Measurements from ENCODE around the gene ITM2B. TPM values are rescaled to one million over a fixed set of nuclear protein-coding genes. Genes with fewer than 3 reads are reported as not detected.

The ITM2B gene
- total and polyA plus RNA-seq, 5 donors from 2014 or later, result 324 to 1,148 (median 1,042) TPM

GRCh38 chr13:48297131-48297786 is 64.3 kb downstream of the ITM2B start:
- Histone ChIP-seq H3K4me1 (ENCODE audit: control insufficient read depth, insufficient read depth, low read length, poor library complexity, severe bottlenecking) (no peaks in the 10 kb centered on the region), H3K4me3 (ENCODE audit: low read depth, low read length) (no peak overlapping the region), H3K9me3 (ENCODE audit: control insufficient read depth in 2 of 2, low read length in 2 of 2) (no peaks in the 10 kb centered on the region), H3K27ac (ENCODE audit: insufficient read depth, low read length, poor library complexity, severe bottlenecking) (no peak overlapping the region), H3K36me3 (ENCODE audit: control insufficient read depth, insufficient read depth, low read length) (no peaks in the 10 kb centered on the region), H3K27me3 (ENCODE audit: control insufficient read depth, insufficient read depth, low read length) (no peaks in the 10 kb centered on the region)
- Mint-ChIP-seq H3K36me3 (no peaks in the 10 kb centered on the region), H3K27me3 (peaks cover 4% of the 10 kb centered on the region), H3K4me1 (peaks cover 0 to 7% (median 5%) of the 10 kb centered on the region in 4 donors), H3K27ac (no peak overlapping the region), H3K9me3 (no peaks in the 10 kb centered on the region), H3K4me3 (no peak overlapping the region)
- ATAC-seq (ENCODE audit: low read depth in 2 of 2), result no peak
- no peak for DNase-seq

GRCh38 chr13:48299591-48299990 is 66.6 kb downstream of the ITM2B start:
- Histone ChIP-seq H3K36me3 (ENCODE audit: control insufficient read depth, insufficient read depth, low read length) (no peaks in the 10 kb centered on the region), H3K27ac (ENCODE audit: insufficient read depth, low read length, poor library complexity, severe bottlenecking) (no peak overlapping the region), H3K27me3 (ENCODE audit: control insufficient read depth, insufficient read depth, low read length) (no peaks in the 10 kb centered on the region), H3K4me3 (ENCODE audit: low read depth, low read length) (no peak overlapping the region), H3K9me3 (ENCODE audit: control insufficient read depth in 2 of 2, low read length in 2 of 2) (no peaks in the 10 kb centered on the region), H3K4me1 (ENCODE audit: control insufficient read depth, insufficient read depth, low read length, poor library complexity, severe bottlenecking) (peaks cover 7% of the 10 kb centered on the region)
- H3K4me3 Mint-ChIP-seq, result peak overlapping the region in 1 of 4 donors; percentile 76
- ATAC-seq (ENCODE audit: low read depth in 2 of 2), result no peak
- peaks cover 8 to 16% (median 14%) of the 10 kb centered on the region in 4 donors for H3K4me1 Mint-ChIP-seq
- H3K9me3 Mint-ChIP-seq, result peaks cover 0 to 2% (median 0%) of the 10 kb centered on the region in 7 donors
- DNase-seq, result no peak
- H3K36me3 Mint-ChIP-seq, result no peaks in the 10 kb centered on the region
- no peak overlapping the region for H3K27ac Mint-ChIP-seq
- no peaks in the 10 kb centered on the region for H3K27me3 Mint-ChIP-seq

- H3K4me3 ChIP-seq (ENCODE audit: low read depth, low read length), result peak overlapping the region; percentile 91
- peaks cover 3% of the 10 kb centered on the region for H3K36me3 ChIP-seq (ENCODE audit: control insufficient read depth, insufficient read depth, low read length)
- Mint-ChIP-seq H3K4me3 (peak overlapping the region; percentile 93 to 99 (median 97)), H3K4me1 (peaks cover 24 to 42% (median 29%) of the 10 kb centered on the region in 4 donors), H3K27ac (peak overlapping the region; percentile 81 to 98 (median 96)), H3K9me3 (peaks cover 0 to 2% (median 0%) of the 10 kb centered on the region in 7 donors), H3K36me3 (peaks cover 4% of the 10 kb centered on the region), H3K27me3 (no peaks in the 10 kb centered on the region)
- H3K27ac ChIP-seq (ENCODE audit: insufficient read depth, low read length, poor library complexity, severe bottlenecking), result peak overlapping the region; percentile 97
- ATAC-seq (ENCODE audit: low read depth in 2 of 2) (peak in 1 of 2 donors; percentile 4), DNase-seq (peak in 1 of 3 donors; percentile 69)
- H3K4me1 ChIP-seq (ENCODE audit: control insufficient read depth, insufficient read depth, low read length, poor library complexity, severe bottlenecking), result peaks cover 25% of the 10 kb centered on the region
- no peaks in the 10 kb centered on the region for H3K27me3 ChIP-seq (ENCODE audit: control insufficient read depth, insufficient read depth, low read length)
- no peaks in the 10 kb centered on the region for H3K9me3 ChIP-seq (ENCODE audit: control insufficient read depth in 2 of 2, low read length in 2 of 2)
These were observed 69.9 kb downstream of the ITM2B start for GRCh38 chr13:48302871-48303358.

- Histone ChIP-seq H3K4me3 (ENCODE audit: low read depth, low read length) (peak within 1 kb of the TSS; percentile 99), H3K27me3 (ENCODE audit: control insufficient read depth, insufficient read depth, low read length) (no peaks in the 10 kb centered on the region), H3K36me3 (ENCODE audit: control insufficient read depth, insufficient read depth, low read length) (peaks cover 3% of the 10 kb centered on the region), H3K27ac (ENCODE audit: insufficient read depth, low read length, poor library complexity, severe bottlenecking) (peak within 1 kb of the TSS; percentile 97), H3K9me3 (ENCODE audit: control insufficient read depth in 2 of 2, low read length in 2 of 2) (no peaks in the 10 kb centered on the region), H3K4me1 (ENCODE audit: control insufficient read depth, insufficient read depth, low read length, poor library complexity, severe bottlenecking) (peaks cover 25% of the 10 kb centered on the region)
- peak; percentile 74 to 77 for ATAC-seq (ENCODE audit: low read depth in 2 of 2)
- H3K4me3 Mint-ChIP-seq, result peak within 1 kb of the TSS; percentile 96 to 99 (median 98)
- peak within 1 kb of the TSS; percentile 92 to 99 (median 96) for H3K27ac Mint-ChIP-seq
- H3K9me3 Mint-ChIP-seq, result peaks cover 0 to 2% (median 0%) of the 10 kb centered on the region in 7 donors
- peaks cover 24 to 46% (median 29%) of the 10 kb centered on the region in 4 donors for H3K4me1 Mint-ChIP-seq
- peak; percentile 89 to 95 (median 91) for DNase-seq
- H3K36me3 Mint-ChIP-seq, result peaks cover 4% of the 10 kb centered on the region
- H3K27me3 Mint-ChIP-seq, result no peaks in the 10 kb centered on the region
These were observed 70.5 kb downstream of the ITM2B start, which contains the start of gene RB1 for GRCh38 chr13:48303359-48304142. Gene RB1 (plus strand): TSS chr13:48303751. CDS start chr13:48303913, 162 bp downstream.

- peaks cover 0 to 2% (median 0%) of the 10 kb centered on the region in 7 donors for H3K9me3 Mint-ChIP-seq
- peak overlapping the region; percentile 97 for H3K27ac ChIP-seq (ENCODE audit: insufficient read depth, low read length, poor library complexity, severe bottlenecking)
- H3K27me3 ChIP-seq (ENCODE audit: control insufficient read depth, insufficient read depth, low read length), result no peaks in the 10 kb centered on the region
- H3K4me3 ChIP-seq (ENCODE audit: low read depth, low read length), result peak overlapping the region; percentile 99
- DNase-seq, result peak in 2 of 3 donors; percentile 42 to 64
- peaks cover 25% of the 10 kb centered on the region for H3K4me1 ChIP-seq (ENCODE audit: control insufficient read depth, insufficient read depth, low read length, poor library complexity, severe bottlenecking)
- peak overlapping the region; percentile 92 to 99 (median 96) for H3K27ac Mint-ChIP-seq
- peak; percentile 22 to 28 for ATAC-seq (ENCODE audit: low read depth in 2 of 2)
- H3K36me3 ChIP-seq (ENCODE audit: control insufficient read depth, insufficient read depth, low read length), result peaks cover 6% of the 10 kb centered on the region
- H3K9me3 ChIP-seq (ENCODE audit: control insufficient read depth in 2 of 2, low read length in 2 of 2), result no peaks in the 10 kb centered on the region
- H3K27me3 Mint-ChIP-seq, result no peaks in the 10 kb centered on the region
- peak overlapping the region; percentile 96 to 99 (median 98) for H3K4me3 Mint-ChIP-seq
- peaks cover 4% of the 10 kb centered on the region for H3K36me3 Mint-ChIP-seq
- peaks cover 27 to 50% (median 34%) of the 10 kb centered on the region in 4 donors for H3K4me1 Mint-ChIP-seq
These were observed 71.3 kb downstream of the ITM2B start for GRCh38 chr13:48304143-48304876.

- Histone ChIP-seq H3K9me3 (ENCODE audit: control insufficient read depth in 2 of 2, low read length in 2 of 2) (no peaks in the 10 kb centered on the region), H3K4me1 (ENCODE audit: control insufficient read depth, insufficient read depth, low read length, poor library complexity, severe bottlenecking) (peaks cover 10% of the 10 kb centered on the region), H3K4me3 (ENCODE audit: low read depth, low read length) (no peak overlapping the region), H3K36me3 (ENCODE audit: control insufficient read depth, insufficient read depth, low read length) (peaks cover 11% of the 10 kb centered on the region), H3K27ac (ENCODE audit: insufficient read depth, low read length, poor library complexity, severe bottlenecking) (no peak overlapping the region), H3K27me3 (ENCODE audit: control insufficient read depth, insufficient read depth, low read length) (no peaks in the 10 kb centered on the region)
- Mint-ChIP-seq H3K27ac (no peak overlapping the region), H3K36me3 (peaks cover 26% of the 10 kb centered on the region), H3K4me3 (no peak overlapping the region), H3K27me3 (no peaks in the 10 kb centered on the region), H3K9me3 (no peaks in the 10 kb centered on the region), H3K4me1 (peaks cover 39 to 72% (median 49%) of the 10 kb centered on the region in 4 donors)
- no peak for DNase-seq
- no peak for ATAC-seq (ENCODE audit: low read depth in 2 of 2)
These were observed 78.2 kb downstream of the ITM2B start for GRCh38 chr13:48311223-48311622.

- H3K9me3 ChIP-seq (ENCODE audit: control insufficient read depth in 2 of 2, low read length in 2 of 2), result no peaks in the 10 kb centered on the region
- Mint-ChIP-seq H3K4me3 (peak overlapping the region in 2 of 4 donors; percentile 54 to 59), H3K27me3 (peaks cover 7% of the 10 kb centered on the region), H3K4me1 (peaks cover 22 to 53% (median 38%) of the 10 kb centered on the region in 4 donors), H3K9me3 (no peaks in the 10 kb centered on the region), H3K36me3 (peaks cover 27% of the 10 kb centered on the region), H3K27ac (no peak overlapping the region)
- peaks cover 5% of the 10 kb centered on the region for H3K36me3 ChIP-seq (ENCODE audit: control insufficient read depth, insufficient read depth, low read length)
- DNase-seq, result no peak
- H3K27ac ChIP-seq (ENCODE audit: insufficient read depth, low read length, poor library complexity, severe bottlenecking), result no peak overlapping the region
- H3K4me1 ChIP-seq (ENCODE audit: control insufficient read depth, insufficient read depth, low read length, poor library complexity, severe bottlenecking), result peaks cover 6% of the 10 kb centered on the region
- ATAC-seq (ENCODE audit: low read depth in 2 of 2), result no peak
- H3K4me3 ChIP-seq (ENCODE audit: low read depth, low read length), result no peak overlapping the region
- H3K27me3 ChIP-seq (ENCODE audit: control insufficient read depth, insufficient read depth, low read length), result no peaks in the 10 kb centered on the region
These were observed 83.1 kb downstream of the ITM2B start for GRCh38 chr13:48315969-48316650.
